Activated CD8-positive, alpha-beta T cell treated with anti-CD3 and anti-CD28 coated beads for 36 hours (primary cell): ENCODE measurements around the gene SMAD9. TPM values are rescaled to one million over a fixed set of nuclear protein-coding genes. Genes with fewer than 3 reads are reported as not detected.

ENCODE experiments used
- ATAC-seq: fragments of 200-7000 bp; cut with Tn5 transposase; one replicate; pipeline ENCODE4 v1.10.0; 2021; ENCODE audit warnings: mild to moderate bottlenecking, moderate library complexity
- CTCF ChIA-PET: fragments of 350-600 bp; sonication (Branson Sonifier 250); formaldehyde crosslinking; loops from one replicate; lab custom pipeline; 2021; ENCODE audit warnings: antibody characterized with exemption; lab: Charles Lee
- POLR2A ChIA-PET: fragments of 350-600 bp; sonication (Branson Sonifier 250); formaldehyde crosslinking; loops from one replicate; lab custom pipeline; 2021; ENCODE audit warnings: antibody characterized with exemption; lab: Charles Lee
- DNase-seq: peaks from one replicate; pipeline ENCODE4 v3.0.0-alpha.2; 2020
- H3K27ac Mint-ChIP-seq: one replicate; pipeline ENCODE4 v1.8.0; 2021; ENCODE audit warnings: mild to moderate bottlenecking, mixed read lengths
- H3K27me3 Mint-ChIP-seq: one replicate; pipeline ENCODE4 v1.8.0; 2021; ENCODE audit warnings: mixed read lengths
- H3K36me3 Mint-ChIP-seq: one replicate; pipeline ENCODE4 v1.8.0; 2021; ENCODE audit warnings: low read depth, mixed read lengths
- H3K4me1 Mint-ChIP-seq: one replicate; pipeline ENCODE4 v1.8.0; 2021; ENCODE audit warnings: low read depth, mixed read lengths
- H3K4me3 Mint-ChIP-seq: one replicate; pipeline ENCODE4 v1.8.0; 2021; ENCODE audit warnings: mild to moderate bottlenecking, moderate library complexity, mixed read lengths
- H3K9me3 Mint-ChIP-seq: one replicate; pipeline ENCODE4 v1.8.0; 2021; ENCODE audit warnings: mixed read lengths
- CTCF ChIP-seq: fragments of 200-600 bp; IDR thresholded peaks from one replicate; pipeline ENCODE4 v1.8.0; 2022; ENCODE audit warnings: antibody characterized with exemption, mild to moderate bottlenecking
- intact Hi-C: fragments of 100-400 bp; cut with micrococcal nuclease; formaldehyde crosslinking; loops from one replicate; pipeline ENCODE4 v1.10.0; 2022
- total RNA-seq, 2 experiments: library from RNA; stranded (reverse); gene quantifications; one replicate each; pipeline ENCODE4 v1.2.3, GENCODE V29; 2021

Gene SMAD9
- total RNA-seq, 2 experiments from 2014 or later: 0.11 TPM

- ATAC-seq (peak; percentile 89), DNase-seq (peak; percentile 92)
- POLR2A ChIA-PET: interaction anchor here (0.8 to 1.0 kb wide), 2 partner anchors 8 to 19 kb away, joined by 3 to 4 read pairs; no protein-coding TSS in a partner anchor
- H3K27ac Mint-ChIP-seq: peak within 1 kb of the TSS; percentile 93
- intact Hi-C loops: no loop called here
- H3K4me1 Mint-ChIP-seq: peaks cover 43% of the 10 kb centered on the region
- H3K4me3 Mint-ChIP-seq: peak within 1 kb of the TSS; percentile 99
- peaks cover 4% of the 10 kb centered on the region for H3K27me3 Mint-ChIP-seq
- H3K9me3 Mint-ChIP-seq: no peaks in the 10 kb centered on the region
- no peak for TF ChIP-seq CTCF
- CTCF ChIA-PET: no interaction called here
- peaks cover 14% of the 10 kb centered on the region for H3K36me3 Mint-ChIP-seq
These were observed 101.0 kb downstream of the SMAD9 start, which contains the start of gene RFXAP for GRCh38 chr13:36818804-36819738. RFXAP (plus strand) TSS chr13:36819222; CDS start chr13:36819358, 136 bp downstream.

DNA sequence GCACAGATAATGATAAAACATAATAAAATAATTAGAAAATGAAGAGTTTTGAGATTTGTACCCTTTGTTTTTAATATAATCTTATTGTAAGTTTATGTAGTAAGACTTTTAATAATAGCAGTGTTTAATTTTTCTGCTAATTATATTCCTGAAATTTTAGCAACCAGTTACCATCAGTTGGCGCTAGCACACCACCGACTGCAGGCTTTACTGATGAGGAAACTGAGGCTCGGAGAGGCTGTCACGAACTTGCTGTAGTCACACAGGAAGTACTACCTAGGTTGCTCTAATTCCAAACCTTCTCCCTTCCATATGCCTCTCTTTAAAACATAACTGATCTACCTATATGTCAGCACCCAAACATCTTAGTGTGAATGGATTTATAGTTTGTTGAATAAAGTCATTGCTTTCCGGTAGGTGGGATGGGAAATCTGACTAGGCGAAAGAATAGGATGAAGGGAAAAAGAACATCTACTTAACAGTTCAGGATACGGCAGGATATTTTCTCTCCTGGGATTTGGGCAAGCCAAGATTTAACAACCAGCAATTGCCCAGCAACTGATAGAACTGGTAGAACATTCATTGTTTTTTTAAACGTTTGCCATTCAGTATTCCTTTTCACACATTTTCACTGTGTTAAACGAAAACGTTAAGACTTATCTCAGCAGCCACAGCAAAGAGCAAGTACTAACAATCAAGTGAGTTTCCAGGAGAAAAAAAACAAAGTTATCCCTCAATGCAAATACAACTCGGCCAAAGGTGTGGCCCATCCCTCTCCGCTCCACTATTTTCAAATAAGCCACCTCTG lies 101.8 kb downstream of the SMAD9 start:
- intact Hi-C loops: no loop called here
- peak overlapping the region; percentile 99 for H3K4me3 Mint-ChIP-seq
- DNase-seq (no peak), ATAC-seq (no peak)
- H3K27ac Mint-ChIP-seq: peak overlapping the region; percentile 83
- peaks cover 4% of the 10 kb centered on the region for H3K27me3 Mint-ChIP-seq
- H3K36me3 Mint-ChIP-seq: peaks cover 14% of the 10 kb centered on the region
- peaks cover 35% of the 10 kb centered on the region for H3K4me1 Mint-ChIP-seq
- no peaks in the 10 kb centered on the region for H3K9me3 Mint-ChIP-seq
- TF ChIP-seq CTCF: no peak
- ChIA-PET CTCF (no interaction called here), POLR2A (interaction anchor here (0.8 to 1.0 kb wide), 2 partner anchors 9 to 20 kb away, joined by 3 to 4 read pairs; no protein-coding TSS in a partner anchor)

DNA sequence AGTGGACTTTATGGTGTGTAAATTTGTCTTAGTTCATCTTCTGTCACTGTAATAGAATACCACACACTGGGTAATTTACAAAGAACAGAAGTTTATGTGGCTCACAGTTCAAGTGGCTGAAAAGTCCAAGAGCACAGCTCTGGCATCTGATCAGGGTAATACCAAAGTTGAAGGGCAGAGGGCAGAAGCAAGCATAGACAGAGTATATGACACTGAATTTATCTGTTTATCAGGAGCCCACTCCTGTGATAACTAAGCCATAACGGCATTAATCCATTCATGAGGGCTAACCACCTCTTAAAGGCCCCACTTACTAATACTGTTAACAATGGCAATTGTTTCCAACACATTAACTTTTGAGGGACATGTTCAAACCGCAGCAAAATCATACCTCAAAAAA lies 105.0 kb downstream of the SMAD9 start:
- intact Hi-C loops: no loop called here
- peak; percentile 33 for DNase-seq
- Mint-ChIP-seq H3K4me3 (no peak overlapping the region), H3K27ac (no peak overlapping the region), H3K27me3 (peaks cover 11% of the 10 kb centered on the region), H3K4me1 (peaks cover 11% of the 10 kb centered on the region), H3K9me3 (no peaks in the 10 kb centered on the region), H3K36me3 (peaks cover 5% of the 10 kb centered on the region)
- TF ChIP-seq CTCF: peak; percentile 45
- ATAC-seq: no peak
- ChIA-PET POLR2A (no interaction called here), CTCF (interaction anchor here (0.7 to 1.3 kb wide), 9 partner anchors 12 to 178 kb away, joined by 3 to 5 read pairs (median 3); no protein-coding TSS in a partner anchor)

DNA sequence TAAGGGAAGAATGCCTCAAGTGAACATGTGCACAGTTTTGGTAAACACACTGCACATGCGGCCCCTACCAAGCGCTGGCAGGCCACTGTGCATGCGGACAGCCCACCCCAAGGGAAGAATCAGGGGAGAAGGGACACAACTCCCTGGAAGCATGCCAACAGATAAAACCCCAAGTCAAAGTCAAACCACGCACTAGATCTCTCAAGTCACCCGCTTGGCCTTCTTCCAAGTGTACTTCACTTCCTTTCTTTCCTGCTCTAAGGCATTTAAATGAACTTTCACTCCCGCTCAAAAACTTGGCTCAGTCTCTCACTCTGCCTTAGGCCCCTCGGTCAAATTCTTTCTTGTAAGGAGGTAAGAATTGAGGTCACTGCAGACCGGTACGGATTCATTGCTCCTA lies 105.6 kb downstream of the SMAD9 start:
- POLR2A ChIA-PET: no interaction called here
- H3K36me3 Mint-ChIP-seq: no peaks in the 10 kb centered on the region

More for the DNA sequence above, 105.6 kb downstream of the SMAD9 start:
- H3K9me3 Mint-ChIP-seq: no peaks in the 10 kb centered on the region
- ATAC-seq (no peak), DNase-seq (no peak)
- no peak overlapping the region for H3K4me3 Mint-ChIP-seq
- peaks cover 11% of the 10 kb centered on the region for H3K4me1 Mint-ChIP-seq
- TF ChIP-seq CTCF: no peak
- intact Hi-C loops: no loop called here
- no peak overlapping the region for H3K27ac Mint-ChIP-seq
- CTCF ChIA-PET: interaction anchor here (1.3 kb wide), 2 partner anchors 22 to 140 kb away, joined by 3 to 5 read pairs; no protein-coding TSS in a partner anchor
- peaks cover 15% of the 10 kb centered on the region for H3K27me3 Mint-ChIP-seq
